Astrocyte (in vitro differentiated cells and primary cell): ENCODE results near the gene FRRS1.

Experiments
- CTCF ChIP-seq: IDR thresholded peaks from 2 replicates; pipeline ENCODE4 v1.5.1; 2011; ENCODE audit warnings: low read depth, mild to moderate bottlenecking, inconsistent platforms, low read length, moderate library complexity; ENCODE audit not compliant: insufficient read depth
- EZH2 ChIP-seq: IDR thresholded peaks from 2 replicates; pipeline ENCODE4 v1.6.1; 2012; ENCODE audit warnings: mild to moderate bottlenecking, low read length, inconsistent platforms; ENCODE audit not compliant: insufficient read depth

DNA sequence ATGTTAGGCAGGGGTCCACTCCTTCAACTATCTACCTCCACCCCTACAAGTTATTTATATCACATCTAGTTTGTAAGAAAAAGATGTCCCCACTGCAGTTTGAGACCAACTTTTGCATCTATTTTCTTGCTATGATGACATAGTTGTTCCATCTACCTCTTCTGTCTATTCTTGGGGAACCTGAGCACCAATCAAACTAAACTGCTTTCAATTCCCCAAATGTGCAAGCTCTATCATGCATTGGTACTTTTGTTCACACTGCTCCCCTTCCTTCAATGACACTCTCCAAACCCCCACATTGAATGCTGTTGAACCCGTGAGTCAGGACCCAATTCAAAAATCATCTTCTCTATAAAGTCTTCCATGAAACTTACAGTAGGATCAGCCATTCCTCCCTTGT lies 16.0 kb upstream of the FRRS1 start:
- TF ChIP-seq EZH2 (no peak), CTCF (no peak)
